GM15510 (cell line): ENCODE results near the gene WDPCP.

Source experiments
- POLR2A ChIP-seq: IDR thresholded peaks from 3 replicates; pipeline ENCODE4 v1.6.1; 2011; ENCODE audit warnings: borderline replicate concordance; ENCODE audit not compliant: insufficient read length; ENCODE audit errors: extremely low read depth

Gene WDPCP

DNA sequence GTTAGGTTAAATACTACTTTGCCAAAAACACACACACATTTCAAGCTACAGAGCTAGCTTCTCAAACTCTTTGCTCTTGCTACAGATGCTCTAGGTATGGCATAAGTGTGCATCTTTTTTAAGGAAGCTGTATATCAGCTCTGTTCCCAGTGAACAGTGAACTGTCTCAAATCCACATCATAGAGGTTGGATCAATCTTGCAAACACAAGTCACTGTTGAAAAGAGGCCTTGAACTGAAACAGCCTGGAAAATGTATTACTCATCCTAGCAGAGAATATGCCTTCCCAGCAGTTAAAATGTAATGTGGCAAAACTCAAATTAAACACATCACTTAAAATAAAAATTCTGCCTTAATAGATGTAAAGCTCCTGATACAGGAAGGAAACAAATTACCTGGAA is 151.8 kb downstream of the WDPCP start:
- no peak for TF ChIP-seq POLR2A

DNA sequence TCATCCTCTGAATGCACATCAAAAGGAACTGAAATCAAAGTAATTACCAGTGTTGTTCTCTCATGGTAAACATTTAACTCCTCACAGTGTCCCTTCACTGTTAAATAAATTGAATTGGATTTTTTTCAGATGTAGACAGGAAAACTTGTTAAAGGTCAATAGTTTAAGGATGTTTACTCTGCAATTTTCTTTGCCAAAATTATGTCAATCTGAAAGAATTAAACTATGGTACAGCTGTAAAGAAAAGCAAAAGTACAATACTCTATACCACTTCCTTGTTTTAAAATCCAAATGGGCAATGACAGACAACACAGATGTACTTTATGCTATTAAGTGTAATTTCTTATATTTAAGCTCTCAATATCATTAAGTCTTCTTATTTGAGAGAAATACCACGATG is 153.2 kb downstream of the WDPCP start:
- TF ChIP-seq POLR2A, result no peak

DNA sequence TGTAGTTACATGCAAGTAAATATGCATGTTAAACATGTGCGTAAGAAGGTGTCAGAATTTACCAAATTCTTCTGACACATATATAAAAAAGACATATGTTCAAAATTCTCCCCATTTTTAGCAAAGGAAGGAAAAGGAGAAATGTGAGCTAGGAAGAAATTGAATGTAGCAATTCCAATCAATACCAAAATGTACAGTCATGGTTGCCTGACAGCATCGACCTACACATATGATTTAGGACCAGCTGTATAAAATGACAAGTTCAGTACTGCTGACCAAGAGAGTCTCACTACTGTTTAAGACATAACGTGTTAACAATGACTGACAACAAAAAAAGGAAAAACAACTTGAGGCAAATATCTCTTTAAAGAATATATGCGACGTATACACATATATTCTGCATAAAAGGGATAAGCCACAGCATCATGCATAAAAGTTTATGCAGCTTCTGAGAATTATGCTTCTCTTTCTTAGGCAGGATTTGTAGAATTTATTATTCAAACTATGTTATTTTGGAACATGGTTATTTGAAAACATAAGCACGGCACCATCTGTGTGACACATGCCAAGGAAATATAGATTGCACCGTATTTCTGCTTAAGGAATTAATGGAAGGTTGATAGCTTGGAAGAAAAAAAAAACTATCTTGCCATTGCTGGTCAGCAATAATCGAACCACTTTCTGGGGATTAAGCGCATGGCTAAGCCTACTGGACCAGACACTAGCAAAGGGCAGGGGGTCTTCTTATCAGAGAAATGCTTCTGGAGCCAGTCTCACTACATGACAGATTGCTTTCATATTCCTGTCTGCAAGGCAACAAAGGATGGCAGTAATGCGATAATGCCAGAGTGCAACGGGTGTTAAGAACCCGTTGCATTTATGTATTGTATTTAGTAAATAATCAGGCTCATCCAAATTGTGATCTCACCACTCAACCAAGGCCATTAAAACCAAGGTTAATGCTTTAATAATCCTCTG is 154.0 kb downstream of the WDPCP start:
- no peak for TF ChIP-seq POLR2A

GRCh38 chr2:63432373-63432772 is 155.9 kb downstream of the WDPCP start:
- TF ChIP-seq POLR2A, result no peak

DNA sequence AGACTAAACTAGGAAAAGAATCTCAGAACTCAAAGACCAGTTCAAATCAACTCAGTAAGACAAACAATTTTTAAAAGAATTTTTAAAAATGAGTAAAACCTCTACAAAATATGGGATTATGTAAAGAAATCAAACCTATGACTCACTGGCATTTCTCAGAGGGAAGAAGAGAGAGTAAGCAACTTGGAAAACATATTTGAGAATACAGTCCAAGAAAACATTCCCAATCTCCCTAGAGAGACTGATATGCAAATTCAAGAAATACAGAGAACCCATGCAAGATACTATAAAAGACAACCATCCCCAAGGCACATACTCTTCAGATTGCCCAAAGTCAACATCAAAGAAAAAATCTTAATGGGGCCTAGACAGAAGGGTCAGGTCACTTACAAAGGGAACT is 162.7 kb downstream of the WDPCP start:
- TF ChIP-seq POLR2A, result no peak

- no peak for TF ChIP-seq POLR2A
Measured at GRCh38 chr2:63425079-63425416, 163.2 kb downstream of the WDPCP start.

DNA sequence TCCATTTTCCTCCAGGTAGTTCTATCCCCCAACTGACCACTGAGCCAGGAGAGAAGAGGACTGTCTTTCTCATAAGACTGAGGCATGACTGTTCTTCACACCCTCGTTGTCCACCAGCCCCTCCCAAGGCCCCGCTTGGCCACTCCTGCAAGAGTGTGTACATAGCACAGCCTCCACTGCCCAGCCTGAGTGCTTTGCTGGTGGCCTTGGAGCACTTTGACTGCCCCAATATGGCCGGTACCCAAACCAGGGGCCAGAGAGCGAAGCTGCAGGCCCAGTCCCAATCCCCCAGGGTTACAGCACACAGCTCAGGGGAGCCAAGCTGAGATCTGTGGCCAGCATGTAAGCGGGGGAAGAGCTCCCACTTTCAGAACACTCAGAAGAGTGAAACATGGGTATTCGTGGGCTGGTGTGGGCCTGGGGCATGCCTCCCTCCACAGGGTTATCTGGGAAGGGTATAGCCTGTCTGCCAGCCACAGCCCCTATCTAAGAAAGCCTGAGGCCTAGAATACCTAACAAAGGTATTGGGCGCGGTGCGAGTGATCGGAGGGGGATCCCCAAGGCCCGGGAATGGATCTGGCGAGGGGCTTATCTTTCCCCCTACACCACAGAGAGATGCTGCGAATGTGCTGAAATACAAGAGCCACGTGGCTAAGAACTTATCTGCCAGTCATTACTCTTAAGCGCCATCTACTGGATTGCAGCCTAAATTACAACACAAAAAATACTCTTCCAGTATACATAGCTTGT is 163.8 kb downstream of the WDPCP start:
- TF ChIP-seq POLR2A, result no peak

DNA sequence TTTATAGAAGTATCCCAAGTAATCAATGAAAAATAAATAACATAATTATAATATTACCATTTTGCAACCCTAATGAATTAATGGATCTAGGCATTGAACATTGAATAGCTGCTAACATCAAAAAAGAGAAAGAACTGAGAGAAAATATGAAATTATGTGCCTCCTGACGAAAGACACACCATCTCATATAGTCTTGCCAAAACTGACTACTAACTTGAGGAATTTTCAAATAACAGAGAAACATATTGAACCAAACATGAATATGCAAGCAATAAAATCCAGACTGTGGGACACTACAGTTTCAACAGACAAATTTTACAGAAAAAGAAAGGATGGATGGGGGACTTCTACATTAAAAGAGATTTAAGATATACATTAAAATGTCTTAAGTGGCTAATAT is 165.7 kb downstream of the WDPCP start:
- TF ChIP-seq POLR2A, result no peak

GRCh38 chr2:63408530-63408929 is 179.7 kb downstream of the WDPCP start:
- no peak for TF ChIP-seq POLR2A

DNA sequence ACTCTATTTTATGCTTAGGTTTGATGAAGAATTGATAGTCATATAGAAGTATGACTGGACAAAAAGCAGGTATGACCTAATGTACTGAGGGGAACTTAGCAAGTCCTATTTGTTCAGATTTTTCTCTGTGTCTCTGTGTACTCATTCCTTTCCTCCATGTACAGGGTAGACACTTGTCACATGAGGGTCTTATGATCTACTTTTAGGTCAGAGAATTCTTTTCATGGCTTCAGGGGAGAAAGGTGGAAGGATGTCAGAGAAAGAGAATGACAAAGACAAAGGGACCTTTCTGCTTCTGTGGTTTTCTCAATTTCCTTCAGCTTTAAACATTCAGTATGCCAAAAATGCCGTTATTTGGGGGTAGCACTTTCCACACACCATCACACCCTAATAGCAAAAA is 181.6 kb downstream of the WDPCP start:
- TF ChIP-seq POLR2A, result no peak

DNA sequence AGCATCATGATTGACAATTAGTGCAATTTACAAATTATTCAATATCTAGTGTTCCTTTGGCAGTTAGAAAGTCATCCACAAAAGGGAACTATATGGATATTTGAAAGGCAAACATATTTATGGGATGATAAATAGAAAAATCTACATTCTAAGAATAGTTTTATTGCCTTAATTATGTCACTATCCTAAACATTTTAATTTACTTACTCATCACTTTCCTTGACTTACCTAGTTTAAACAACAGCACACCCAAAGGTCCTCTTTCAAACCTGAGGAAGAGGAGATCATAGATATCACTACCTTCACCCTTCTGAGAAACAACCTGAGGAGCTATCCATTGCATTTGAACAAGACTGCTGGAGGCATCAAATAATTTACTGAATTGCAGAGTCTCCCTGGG is 184.5 kb downstream of the WDPCP start:
- TF ChIP-seq POLR2A, result no peak

GRCh38 chr2:63399156-63399555 is 189.1 kb downstream of the WDPCP start:
- no peak for TF ChIP-seq POLR2A

- no peak for TF ChIP-seq POLR2A
Measured at GRCh38 chr2:63379451-63379850, 208.8 kb downstream of the WDPCP start.

GRCh38 chr2:63378589-63378988 is 209.7 kb downstream of the WDPCP start:
- no peak for TF ChIP-seq POLR2A

DNA sequence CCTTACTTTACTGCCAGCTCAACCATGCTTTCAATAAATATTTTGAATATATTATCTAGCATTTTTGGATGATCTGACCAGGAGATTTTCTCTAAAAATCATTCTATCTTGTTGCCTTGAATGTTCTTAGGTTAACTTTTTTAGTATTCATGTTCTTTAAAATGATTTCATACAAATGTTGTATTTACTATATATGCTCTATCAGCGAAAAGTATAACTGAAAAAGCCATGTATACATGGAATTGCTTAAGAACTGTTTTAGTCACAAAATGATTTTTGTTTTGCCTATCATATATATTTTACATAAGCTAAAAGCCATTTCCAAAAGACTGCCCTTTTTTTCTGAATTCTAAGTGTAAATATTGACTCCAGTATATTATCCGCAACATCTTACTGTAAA is 213.9 kb downstream of the WDPCP start:
- TF ChIP-seq POLR2A, result no peak

DNA sequence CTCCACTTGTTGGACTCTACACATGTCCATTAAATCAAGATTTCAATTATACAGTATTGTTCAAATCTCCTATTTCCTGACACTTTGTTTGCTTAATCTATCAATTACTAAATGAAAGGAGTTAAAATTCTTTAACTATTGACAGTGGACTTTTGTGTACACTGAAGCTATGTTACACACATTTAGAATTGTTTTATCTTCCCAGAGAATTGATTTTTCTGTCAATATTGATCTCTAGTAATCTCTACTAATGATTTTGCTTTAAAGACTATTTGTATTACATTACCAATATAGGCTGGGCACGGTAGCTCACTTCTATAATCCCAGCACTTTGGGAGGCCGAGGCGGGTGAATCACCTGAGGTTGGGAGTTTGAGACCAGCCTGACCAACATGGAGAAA is 215.7 kb downstream of the WDPCP start:
- TF ChIP-seq POLR2A, result no peak
